Thyroid gland (tissue), 4 donors: Measurements from ENCODE around the gene LSG1.

Experiments used
- CTCF ChIP-seq, 6 experiments: fragments of 200-600 bp in 3 of 6; fragments of 450-650 bp in 3 of 6; sonication (generic) in 3 of 6; IDR thresholded peaks; one replicate each; pipeline ENCODE4 v1.5.1; 2016 to 2019; ENCODE audit warnings: antibody characterized with exemption in 6 of 6, mild to moderate bottlenecking in 2 of 6, inconsistent platforms in 1 of 6, moderate library complexity in 1 of 6
- POLR2A ChIP-seq, 2 donors: fragments of 450-650 bp; IDR thresholded peaks; one replicate each; pipeline ENCODE4 v1.6.1; 2017; ENCODE audit warnings: antibody characterized with exemption in 2 of 2, mild to moderate bottlenecking in 2 of 2, moderate library complexity in 1 of 2

GRCh38 chr3:194658477-194659242, 13.3 kb downstream of the LSG1 start:
- no peak for TF ChIP-seq CTCF (IDR thresholded peaks at IDR 0.05)
- TF ChIP-seq POLR2A (IDR thresholded peaks at IDR 0.05): no peak
